Measurements from ENCODE around the gene BCAR1.
"Not testable (repeated sequence)": the region's sequence is repeated elsewhere in the genome, so short reads cannot be mapped to it uniquely, and the experiment has no call there.

BCAR1 gene

DNA sequence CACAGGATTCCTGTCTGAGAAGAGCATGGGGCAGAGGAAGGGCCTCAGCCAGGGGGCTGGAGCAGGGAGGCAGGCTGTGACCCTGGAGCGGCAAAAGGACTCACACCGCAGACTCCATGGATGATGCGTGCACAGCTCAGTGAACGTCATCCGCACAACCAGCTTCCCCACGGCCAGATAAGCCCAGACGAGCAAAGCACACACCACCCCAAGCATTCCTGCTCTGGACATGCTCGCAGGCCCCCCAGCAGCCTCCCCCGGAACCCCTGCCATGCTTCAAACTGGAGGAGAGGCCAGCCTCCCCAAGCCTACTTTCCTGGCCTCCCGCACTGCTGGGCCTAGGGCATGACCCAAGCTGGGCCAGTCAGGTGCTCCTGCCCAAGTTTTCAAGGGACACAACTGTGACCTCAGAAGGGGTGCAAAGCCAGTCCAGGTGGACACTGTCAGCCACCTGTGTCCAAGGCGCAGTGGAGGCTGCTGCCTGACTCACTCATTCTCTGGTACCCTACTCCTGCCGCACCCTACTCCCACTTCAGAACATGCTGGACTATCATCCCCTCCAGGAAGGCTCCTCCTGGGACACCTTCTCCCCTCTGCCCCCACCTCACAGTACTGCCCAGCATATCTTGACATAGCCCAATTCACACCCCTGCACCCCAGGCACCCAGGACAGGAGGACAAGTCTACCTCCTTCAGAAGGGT lies 4.8 kb downstream of the BCAR1 start:
- H3K4me1 ChIP-seq (ENCODE audit: insufficient read depth, low read length) = peaks cover 54% of the 10 kb centered on the region
- H3K4me3 ChIP-seq (ENCODE audit: low read length) = no peak overlapping the region
- no peaks in the 10 kb centered on the region for H3K9me3 ChIP-seq (ENCODE audit: low read length)
- H3K27me3 ChIP-seq (ENCODE audit: insufficient read depth, low read length) = no peaks in the 10 kb centered on the region
- H2AFZ ChIP-seq (ENCODE audit: low read depth, low read length) = no peak overlapping the region
- peaks cover 21% of the 10 kb centered on the region for H3K36me3 ChIP-seq (ENCODE audit: insufficient read depth, low read length)

GRCh38 chr16:75244844-75245758 lies 6.3 kb downstream of the BCAR1 start:
- H2AFZ ChIP-seq (ENCODE audit: low read depth, low read length) = no peak overlapping the region
- peaks cover 51% of the 10 kb centered on the region for H3K4me1 ChIP-seq (ENCODE audit: insufficient read depth, low read length)
- H3K36me3 ChIP-seq (ENCODE audit: insufficient read depth, low read length) = peaks cover 32% of the 10 kb centered on the region
- no peaks in the 10 kb centered on the region for H3K27me3 ChIP-seq (ENCODE audit: insufficient read depth, low read length)
- no peak overlapping the region for H3K4me3 ChIP-seq (ENCODE audit: low read length)
- no peaks in the 10 kb centered on the region for H3K9me3 ChIP-seq (ENCODE audit: low read length)

DNA sequence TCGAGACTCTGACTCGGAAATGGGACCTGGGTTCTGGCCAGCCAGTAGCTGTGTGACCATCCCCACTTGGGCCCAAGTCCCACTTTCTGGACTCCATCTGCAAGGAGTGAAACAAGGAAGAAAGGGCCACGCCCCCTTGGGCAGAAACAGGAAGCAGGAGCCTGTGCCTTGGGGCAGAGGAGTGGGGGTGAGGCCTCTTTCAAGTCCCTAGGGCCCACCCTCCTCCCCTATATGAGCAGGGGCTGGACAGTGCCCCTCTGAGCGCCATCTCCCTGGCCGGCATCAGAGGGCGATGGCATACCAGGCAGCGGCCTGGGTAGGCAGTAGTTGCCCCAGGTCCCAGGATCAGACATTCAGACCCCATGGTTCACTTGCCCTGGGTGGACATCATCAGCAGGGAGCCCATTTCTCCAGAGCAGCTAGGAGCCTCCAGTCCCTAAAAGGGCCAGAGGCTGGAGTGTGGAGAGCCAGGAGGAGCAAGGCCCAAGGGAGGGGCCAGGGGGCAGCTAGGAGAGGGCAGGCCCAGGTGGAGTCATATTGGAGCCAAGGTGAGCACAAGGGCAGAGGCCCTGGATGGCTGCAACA lies 7.1 kb downstream of the BCAR1 start:
- Histone ChIP-seq H2AFZ (ENCODE audit: low read depth, low read length) (no peak overlapping the region), H3K36me3 (ENCODE audit: insufficient read depth, low read length) (peaks cover 35% of the 10 kb centered on the region), H3K27me3 (ENCODE audit: insufficient read depth, low read length) (no peaks in the 10 kb centered on the region), H3K4me1 (ENCODE audit: insufficient read depth, low read length) (peaks cover 43% of the 10 kb centered on the region), H3K4me3 (ENCODE audit: low read length) (no peak overlapping the region), H3K9me3 (ENCODE audit: low read length) (no peaks in the 10 kb centered on the region)

- Histone ChIP-seq H3K36me3 (ENCODE audit: insufficient read depth, low read length) (peaks cover 35% of the 10 kb centered on the region), H3K4me3 (ENCODE audit: low read length) (no peak overlapping the region), H3K4me1 (ENCODE audit: insufficient read depth, low read length) (peaks cover 43% of the 10 kb centered on the region), H2AFZ (ENCODE audit: low read depth, low read length) (no peak overlapping the region), H3K27me3 (ENCODE audit: insufficient read depth, low read length) (no peaks in the 10 kb centered on the region), H3K9me3 (ENCODE audit: low read length) (no peaks in the 10 kb centered on the region)
These were observed 7.7 kb downstream of the BCAR1 start for GRCh38 chr16:75243667-75244224.

- H3K27me3 ChIP-seq (ENCODE audit: insufficient read depth, low read length); H3K9me3 ChIP-seq (ENCODE audit: low read length); H3K4me3 ChIP-seq (ENCODE audit: low read length); H2AFZ ChIP-seq (ENCODE audit: low read depth, low read length): not testable (repeated sequence)
- peaks cover 37% of the 10 kb centered on the region for H3K36me3 ChIP-seq (ENCODE audit: insufficient read depth, low read length)
- H3K4me1 ChIP-seq (ENCODE audit: insufficient read depth, low read length) = peaks cover 44% of the 10 kb centered on the region
These were observed 8.9 kb downstream of the BCAR1 start for GRCh38 chr16:75242436-75243078.

GRCh38 chr16:75241955-75242354 lies 9.5 kb downstream of the BCAR1 start:
- H3K36me3 ChIP-seq (ENCODE audit: insufficient read depth, low read length) = peaks cover 41% of the 10 kb centered on the region
- peaks cover 41% of the 10 kb centered on the region for H3K4me1 ChIP-seq (ENCODE audit: insufficient read depth, low read length)

DNA sequence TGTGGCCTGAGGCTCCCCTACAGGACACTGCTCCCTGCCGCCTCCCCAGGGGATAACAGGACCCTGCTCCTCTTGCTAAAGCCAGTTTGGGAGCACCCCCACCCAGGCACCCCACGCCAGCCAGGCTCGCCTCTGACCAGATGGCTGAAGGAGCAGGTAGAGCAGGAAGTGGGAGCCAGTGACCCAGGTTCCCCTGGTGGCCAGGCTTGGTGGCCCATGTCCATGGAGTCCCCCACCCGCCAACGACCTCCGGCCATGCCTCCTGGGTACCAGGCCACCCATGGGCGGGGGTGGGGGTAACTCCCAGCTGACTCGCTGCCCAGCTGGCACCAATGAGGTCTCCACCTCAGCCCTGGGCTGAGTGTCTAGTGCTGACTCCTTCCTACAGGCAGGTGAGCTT lies 10.0 kb downstream of the BCAR1 start:
- Histone ChIP-seq H3K27me3 (ENCODE audit: insufficient read depth, low read length) (no peaks in the 10 kb centered on the region), H3K4me1 (ENCODE audit: insufficient read depth, low read length) (peaks cover 38% of the 10 kb centered on the region), H3K36me3 (ENCODE audit: insufficient read depth, low read length) (peaks cover 46% of the 10 kb centered on the region), H3K9me3 (ENCODE audit: low read length) (no peaks in the 10 kb centered on the region), H3K4me3 (ENCODE audit: low read length) (no peak overlapping the region), H2AFZ (ENCODE audit: low read depth, low read length) (no peak overlapping the region)

More at GRCh38 chr16:75241955-75242354, 9.5 kb downstream of the BCAR1 start:
- no peak overlapping the region for H2AFZ ChIP-seq (ENCODE audit: low read depth, low read length)
- no peak overlapping the region for H3K4me3 ChIP-seq (ENCODE audit: low read length)
- H3K27me3 ChIP-seq (ENCODE audit: insufficient read depth, low read length) = no peaks in the 10 kb centered on the region
- H3K9me3 ChIP-seq (ENCODE audit: low read length) = no peaks in the 10 kb centered on the region

- H3K4me1 ChIP-seq (ENCODE audit: insufficient read depth, low read length) = peaks cover 30% of the 10 kb centered on the region
- not testable (repeated sequence) for H3K27me3 ChIP-seq (ENCODE audit: insufficient read depth, low read length); H3K4me3 ChIP-seq (ENCODE audit: low read length); H3K9me3 ChIP-seq (ENCODE audit: low read length); H2AFZ ChIP-seq (ENCODE audit: low read depth, low read length)
- H3K36me3 ChIP-seq (ENCODE audit: insufficient read depth, low read length) = peaks cover 54% of the 10 kb centered on the region
These were observed 10.8 kb downstream of the BCAR1 start for GRCh38 chr16:75240633-75241032.

DNA sequence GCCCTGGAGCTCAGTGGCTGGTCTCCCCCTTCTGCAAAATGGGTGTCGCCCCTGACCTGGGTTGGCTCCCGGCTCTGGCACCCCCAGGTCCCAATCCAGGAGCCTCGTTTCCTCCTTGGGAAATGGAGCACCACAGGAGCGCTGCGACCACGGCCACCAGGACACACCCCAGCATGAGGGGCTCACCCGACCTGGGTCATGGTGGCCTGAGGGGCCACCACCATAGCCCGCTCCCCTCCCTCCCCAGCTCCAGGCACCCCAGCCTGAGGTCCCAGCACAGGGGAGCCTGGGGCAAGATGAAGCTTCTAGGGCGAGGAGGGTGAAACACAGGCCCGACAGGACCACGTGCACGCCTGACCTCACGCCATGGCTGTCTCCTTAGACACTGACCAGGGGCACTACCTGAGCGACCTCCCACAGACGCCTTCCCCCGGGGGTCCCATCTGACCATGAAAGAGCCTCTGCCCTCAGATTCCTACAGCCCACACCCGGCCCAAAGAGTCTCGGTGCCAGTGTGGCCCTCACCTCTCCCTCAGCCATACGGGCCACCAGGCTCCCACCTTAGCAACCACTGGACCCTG lies 11.8 kb downstream of the BCAR1 start:
- no peak overlapping the region for H2AFZ ChIP-seq (ENCODE audit: low read depth, low read length)
- no peaks in the 10 kb centered on the region for H3K9me3 ChIP-seq (ENCODE audit: low read length)
- no peaks in the 10 kb centered on the region for H3K27me3 ChIP-seq (ENCODE audit: insufficient read depth, low read length)
- H3K36me3 ChIP-seq (ENCODE audit: insufficient read depth, low read length) = peaks cover 62% of the 10 kb centered on the region
- peaks cover 20% of the 10 kb centered on the region for H3K4me1 ChIP-seq (ENCODE audit: insufficient read depth, low read length)
- no peak overlapping the region for H3K4me3 ChIP-seq (ENCODE audit: low read length)

- H3K36me3 ChIP-seq (ENCODE audit: insufficient read depth, low read length) = peaks cover 68% of the 10 kb centered on the region
- H3K27me3 ChIP-seq (ENCODE audit: insufficient read depth, low read length) = no peaks in the 10 kb centered on the region
- peaks cover 18% of the 10 kb centered on the region for H3K4me1 ChIP-seq (ENCODE audit: insufficient read depth, low read length)
- no peak overlapping the region for H3K4me3 ChIP-seq (ENCODE audit: low read length)
- no peaks in the 10 kb centered on the region for H3K9me3 ChIP-seq (ENCODE audit: low read length)
- no peak overlapping the region for H2AFZ ChIP-seq (ENCODE audit: low read depth, low read length)
These were observed 12.4 kb downstream of the BCAR1 start for GRCh38 chr16:75238853-75239541.

GRCh38 chr16:75238132-75238852 lies 13.1 kb downstream of the BCAR1 start:
- H3K27me3 ChIP-seq (ENCODE audit: insufficient read depth, low read length) = no peaks in the 10 kb centered on the region
- H3K36me3 ChIP-seq (ENCODE audit: insufficient read depth, low read length) = peaks cover 66% of the 10 kb centered on the region
- no peak overlapping the region for H3K4me3 ChIP-seq (ENCODE audit: low read length)
- H3K9me3 ChIP-seq (ENCODE audit: low read length) = no peaks in the 10 kb centered on the region
- H3K4me1 ChIP-seq (ENCODE audit: insufficient read depth, low read length) = peaks cover 16% of the 10 kb centered on the region
- no peak overlapping the region for H2AFZ ChIP-seq (ENCODE audit: low read depth, low read length)
